ENCODE data around the gene FAM120AOS. TPM values are rescaled to one million over a fixed set of nuclear protein-coding genes. Genes with fewer than 3 reads are reported as not detected.

The FAM120AOS gene
- total RNA-seq, 4 donors from 2014 or later: 51.7 to 80.3 (median 58.4) TPM

DNA sequence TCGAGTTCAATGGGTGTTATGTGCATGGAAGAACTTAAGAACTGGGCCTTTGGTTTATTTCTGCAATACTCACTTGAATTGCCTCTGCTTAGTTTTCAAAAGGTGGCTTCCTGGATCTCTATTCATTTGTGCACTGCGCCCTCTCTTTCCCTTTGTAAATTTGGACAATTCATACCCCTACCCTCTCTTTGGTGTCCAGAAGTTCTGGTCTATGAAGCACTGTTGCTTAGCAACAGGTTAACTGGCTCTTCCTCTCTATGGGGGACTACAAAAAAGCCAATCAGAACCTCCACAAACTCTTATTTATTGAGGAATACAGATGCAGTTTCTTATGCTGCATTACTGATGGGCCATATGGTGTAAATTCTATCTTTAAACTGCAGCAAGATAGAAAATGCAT, 15.4 kb downstream of the FAM120AOS start:
- no peaks in the 10 kb centered on the region for H3K36me3 ChIP-seq
- H3K9me3 ChIP-seq: no peaks in the 10 kb centered on the region
- H3K4me1 ChIP-seq: no peaks in the 10 kb centered on the region
- no peaks in the 10 kb centered on the region for H3K27me3 ChIP-seq
- H3K27ac ChIP-seq: no peak overlapping the region
- TF ChIP-seq POLR2A (IDR thresholded peaks at IDR 0.05): no peak
- WGBS, 2 donors (ENCODE audit: low coverage in 1 of 2): 69 to 83% methylated on average over 2 of the region's 2 CpGs
- H3K4me3 ChIP-seq: no peak overlapping the region
- ATAC-seq: no peak

DNA sequence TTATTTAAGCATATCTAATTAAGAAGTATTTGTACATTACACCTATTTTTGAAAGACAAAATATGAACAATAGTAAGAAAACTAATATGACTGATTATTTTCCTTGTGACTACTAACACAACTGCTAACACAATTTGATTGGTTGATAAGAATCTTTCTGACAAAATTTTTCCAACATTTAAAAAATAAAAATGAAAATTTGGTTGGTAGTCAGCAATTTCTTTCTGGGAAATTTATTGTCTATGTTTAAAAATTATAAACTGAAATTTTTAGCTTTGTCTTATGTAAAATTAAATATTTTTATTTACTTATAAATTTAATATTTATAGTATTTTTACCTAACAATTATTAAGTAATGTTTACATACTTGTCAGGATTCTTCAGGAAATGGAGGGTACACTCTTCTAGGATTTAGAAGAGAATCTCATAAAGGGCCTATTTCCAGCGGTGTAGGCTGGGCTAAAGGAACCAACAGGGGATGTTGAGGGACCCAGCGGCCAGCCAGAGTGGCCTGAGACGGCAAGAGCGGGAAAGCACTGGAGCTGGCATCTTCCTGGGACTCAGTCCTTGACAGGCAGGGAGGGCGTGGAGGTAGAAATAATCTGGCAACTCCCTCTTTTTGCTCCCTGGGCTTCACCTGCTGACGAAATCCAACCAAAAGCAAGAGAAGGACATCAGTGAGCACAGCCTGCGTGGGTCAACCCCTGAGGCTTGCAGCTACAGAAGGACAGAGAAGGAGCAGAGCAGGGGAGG, 16.6 kb downstream of the FAM120AOS start:
- Histone ChIP-seq H3K4me3 (no peak overlapping the region), H3K4me1 (no peaks in the 10 kb centered on the region), H3K27ac (no peak overlapping the region), H3K9me3 (no peaks in the 10 kb centered on the region), H3K36me3 (no peaks in the 10 kb centered on the region), H3K27me3 (no peaks in the 10 kb centered on the region)
- TF ChIP-seq POLR2A (IDR thresholded peaks at IDR 0.05) (no peak), POLR2AphosphoS5 (IDR thresholded peaks at IDR 0.05) (no peak), EP300 (IDR thresholded peaks at IDR 0.05) (no peak)
- TF ChIP-seq, protein P1, sequence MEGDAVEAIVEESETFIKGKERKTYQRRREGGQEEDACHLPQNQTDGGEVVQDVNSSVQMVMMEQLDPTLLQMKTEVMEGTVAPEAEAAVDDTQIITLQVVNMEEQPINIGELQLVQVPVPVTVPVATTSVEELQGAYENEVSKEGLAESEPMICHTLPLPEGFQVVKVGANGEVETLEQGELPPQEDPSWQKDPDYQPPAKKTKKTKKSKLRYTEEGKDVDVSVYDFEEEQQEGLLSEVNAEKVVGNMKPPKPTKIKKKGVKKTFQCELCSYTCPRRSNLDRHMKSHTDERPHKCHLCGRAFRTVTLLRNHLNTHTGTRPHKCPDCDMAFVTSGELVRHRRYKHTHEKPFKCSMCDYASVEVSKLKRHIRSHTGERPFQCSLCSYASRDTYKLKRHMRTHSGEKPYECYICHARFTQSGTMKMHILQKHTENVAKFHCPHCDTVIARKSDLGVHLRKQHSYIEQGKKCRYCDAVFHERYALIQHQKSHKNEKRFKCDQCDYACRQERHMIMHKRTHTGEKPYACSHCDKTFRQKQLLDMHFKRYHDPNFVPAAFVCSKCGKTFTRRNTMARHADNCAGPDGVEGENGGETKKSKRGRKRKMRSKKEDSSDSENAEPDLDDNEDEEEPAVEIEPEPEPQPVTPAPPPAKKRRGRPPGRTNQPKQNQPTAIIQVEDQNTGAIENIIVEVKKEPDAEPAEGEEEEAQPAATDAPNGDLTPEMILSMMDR (IDR thresholded peaks at IDR 0.05): no peak
- 89 to 94% methylated on average over 2 to 7 of the region's 7 CpGs for WGBS, 2 donors (ENCODE audit: low coverage in 1 of 2)
- ATAC-seq: no peak

DNA sequence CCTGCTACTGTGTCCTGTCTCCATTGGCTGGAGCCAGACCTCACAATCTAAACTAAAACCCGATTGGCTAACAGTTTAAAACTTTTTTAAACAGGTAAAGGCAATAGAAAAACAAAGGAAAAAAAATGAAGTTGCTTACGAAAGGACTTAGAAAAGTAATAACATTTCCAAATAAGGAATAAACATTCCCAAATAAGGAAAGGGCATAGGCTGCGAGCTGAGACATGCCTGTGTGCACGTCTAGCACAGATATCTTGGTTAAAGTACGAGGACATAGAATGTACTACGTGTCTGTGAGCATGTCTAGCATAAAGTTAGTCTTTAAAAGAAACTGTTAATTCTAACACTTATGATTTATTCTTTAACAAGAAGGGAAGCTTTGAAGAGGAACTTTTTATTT, 17.2 kb downstream of the FAM120AOS start:
- Histone ChIP-seq H3K4me1 (no peaks in the 10 kb centered on the region), H3K9me3 (no peaks in the 10 kb centered on the region), H3K27me3 (no peaks in the 10 kb centered on the region), H3K27ac (no peak overlapping the region), H3K4me3 (no peak overlapping the region), H3K36me3 (no peaks in the 10 kb centered on the region)
- WGBS, 2 donors (ENCODE audit: low coverage in 1 of 2): 61 to 70% methylated on average over 6 of the region's 6 CpGs
- TF ChIP-seq, protein P1 (IDR thresholded peaks at IDR 0.05): no peak
- TF ChIP-seq POLR2A (IDR thresholded peaks at IDR 0.05) (no peak), EP300 (IDR thresholded peaks at IDR 0.05) (no peak), POLR2AphosphoS5 (IDR thresholded peaks at IDR 0.05) (no peak)
- no peak for ATAC-seq

DNA sequence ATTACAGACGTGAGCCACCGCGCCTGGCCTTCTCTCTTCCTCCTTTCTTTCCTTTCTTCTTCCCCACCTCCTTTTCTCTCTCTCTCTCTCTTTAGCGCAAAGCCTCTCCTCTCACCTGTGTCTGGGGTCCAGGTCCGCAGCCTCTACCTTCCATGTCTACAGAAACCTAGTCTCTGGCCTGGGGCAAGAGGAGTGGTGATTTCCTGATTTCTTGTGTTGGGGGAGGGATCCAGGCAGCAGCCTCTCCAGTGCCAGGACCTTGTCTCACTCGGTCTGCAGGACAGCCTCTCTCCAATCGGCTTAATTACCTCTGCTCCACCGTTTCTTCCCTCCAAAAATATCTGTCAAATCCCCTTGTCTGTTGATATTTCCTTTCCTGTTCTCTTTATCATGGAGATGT, 18.0 kb downstream of the FAM120AOS start:
- 56 to 67% methylated on average over 2 to 3 of the region's 8 CpGs for WGBS, 2 donors (ENCODE audit: low coverage in 1 of 2)
- no peak overlapping the region for H3K4me3 ChIP-seq
- ATAC-seq: no peak
- H3K9me3 ChIP-seq: no peaks in the 10 kb centered on the region
- H3K4me1 ChIP-seq: no peaks in the 10 kb centered on the region
- TF ChIP-seq POLR2AphosphoS5 (IDR thresholded peaks at IDR 0.05): no peak
- TF ChIP-seq, protein P1 (IDR thresholded peaks at IDR 0.05): no peak
- TF ChIP-seq EP300 (IDR thresholded peaks at IDR 0.05): no peak
- no peak for TF ChIP-seq POLR2A (IDR thresholded peaks at IDR 0.05)
- no peaks in the 10 kb centered on the region for H3K27me3 ChIP-seq
- H3K27ac ChIP-seq: no peak overlapping the region
- no peaks in the 10 kb centered on the region for H3K36me3 ChIP-seq

DNA sequence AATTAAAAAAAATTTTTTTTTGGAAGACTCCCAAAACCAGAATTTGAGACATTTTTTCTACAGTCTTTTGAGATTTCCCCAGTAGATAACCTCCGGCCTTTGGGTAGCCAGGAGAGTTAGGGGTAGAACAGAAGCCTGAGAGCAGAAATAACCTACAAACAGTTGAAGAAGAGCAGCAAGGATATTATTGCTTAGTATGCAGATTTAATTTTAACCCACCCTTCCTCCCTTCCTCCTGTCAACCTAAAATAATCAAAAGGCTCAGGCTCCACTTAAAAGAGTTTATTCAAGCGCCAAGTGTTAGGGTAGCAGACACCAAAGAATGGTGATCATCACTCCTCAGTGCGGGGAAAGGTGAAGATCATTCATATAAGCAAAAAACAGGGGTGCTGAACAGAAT, 19.3 kb downstream of the FAM120AOS start:
- no peaks in the 10 kb centered on the region for H3K27me3 ChIP-seq
- no peak overlapping the region for H3K27ac ChIP-seq
- WGBS, 2 donors (ENCODE audit: low coverage in 1 of 2): 72 to 80% methylated on average over 2 to 3 of the region's 3 CpGs
- no peaks in the 10 kb centered on the region for H3K4me1 ChIP-seq
- no peak for ATAC-seq
- H3K4me3 ChIP-seq: no peak overlapping the region
- no peak for TF ChIP-seq POLR2AphosphoS5 (IDR thresholded peaks at IDR 0.05)
- no peak for TF ChIP-seq EP300 (IDR thresholded peaks at IDR 0.05)
- TF ChIP-seq, protein P1 (IDR thresholded peaks at IDR 0.05): no peak
- no peak for TF ChIP-seq POLR2A (IDR thresholded peaks at IDR 0.05)
- H3K36me3 ChIP-seq: no peaks in the 10 kb centered on the region
- H3K9me3 ChIP-seq: no peaks in the 10 kb centered on the region
